ENCODE results near the gene VAC14.
"Not testable (repeated sequence)": the region's sequence is repeated elsewhere in the genome, so short reads cannot be mapped to it uniquely, and the experiment has no call there.

Gene VAC14

GRCh38 chr16:70658921-70659320 is 142.0 kb downstream of the VAC14 start:
- no peak for DNase-seq

GRCh38 chr16:70657956-70658355 is 143.0 kb downstream of the VAC14 start:
- DNase-seq = no peak

- no peak for DNase-seq
Measured at GRCh38 chr16:70656712-70657263, 144.2 kb downstream of the VAC14 start.

- no peak for DNase-seq
Measured at GRCh38 chr16:70656065-70656711, 144.8 kb downstream of the VAC14 start.

GRCh38 chr16:70653809-70654771 is 146.9 kb downstream of the VAC14 start:
- DNase-seq = peak; percentile 69

- DNase-seq = no peak
Measured at GRCh38 chr16:70653406-70653805, 147.6 kb downstream of the VAC14 start.

GRCh38 chr16:70652322-70652721 is 148.6 kb downstream of the VAC14 start:
- DNase-seq = no peak

GRCh38 chr16:70651524-70651923 is 149.4 kb downstream of the VAC14 start:
- no peak for DNase-seq

- DNase-seq = no peak
Measured at GRCh38 chr16:70650216-70650615, 150.7 kb downstream of the VAC14 start.

- no peak for DNase-seq
Measured at GRCh38 chr16:70649300-70649699, 151.7 kb downstream of the VAC14 start.

- DNase-seq = no peak
Measured at GRCh38 chr16:70648606-70649005, 152.4 kb downstream of the VAC14 start.

- DNase-seq = no peak
Measured at GRCh38 chr16:70647441-70648359, 153.3 kb downstream of the VAC14 start.

GRCh38 chr16:70646260-70647241 is 154.4 kb downstream of the VAC14 start, which contains the start of gene IL34:
IL34 (plus strand) TSS chr16:70646559; CDS start chr16:70646948, 389 bp downstream.
- no peak for DNase-seq

GRCh38 chr16:70644763-70645597 is 156.0 kb downstream of the VAC14 start:
- DNase-seq = no peak

GRCh38 chr16:70643264-70643663 is 157.7 kb downstream of the VAC14 start:
- DNase-seq = not testable (repeated sequence)

- no peak for DNase-seq
Measured at GRCh38 chr16:70642633-70643032, 158.3 kb downstream of the VAC14 start.

GRCh38 chr16:70638814-70639792 is 161.9 kb downstream of the VAC14 start:
- no peak for DNase-seq

All from T-helper 9 cell (primary cell).